ENCODE results near the gene PATE1.

- TF ChIP-seq, protein P1, sequence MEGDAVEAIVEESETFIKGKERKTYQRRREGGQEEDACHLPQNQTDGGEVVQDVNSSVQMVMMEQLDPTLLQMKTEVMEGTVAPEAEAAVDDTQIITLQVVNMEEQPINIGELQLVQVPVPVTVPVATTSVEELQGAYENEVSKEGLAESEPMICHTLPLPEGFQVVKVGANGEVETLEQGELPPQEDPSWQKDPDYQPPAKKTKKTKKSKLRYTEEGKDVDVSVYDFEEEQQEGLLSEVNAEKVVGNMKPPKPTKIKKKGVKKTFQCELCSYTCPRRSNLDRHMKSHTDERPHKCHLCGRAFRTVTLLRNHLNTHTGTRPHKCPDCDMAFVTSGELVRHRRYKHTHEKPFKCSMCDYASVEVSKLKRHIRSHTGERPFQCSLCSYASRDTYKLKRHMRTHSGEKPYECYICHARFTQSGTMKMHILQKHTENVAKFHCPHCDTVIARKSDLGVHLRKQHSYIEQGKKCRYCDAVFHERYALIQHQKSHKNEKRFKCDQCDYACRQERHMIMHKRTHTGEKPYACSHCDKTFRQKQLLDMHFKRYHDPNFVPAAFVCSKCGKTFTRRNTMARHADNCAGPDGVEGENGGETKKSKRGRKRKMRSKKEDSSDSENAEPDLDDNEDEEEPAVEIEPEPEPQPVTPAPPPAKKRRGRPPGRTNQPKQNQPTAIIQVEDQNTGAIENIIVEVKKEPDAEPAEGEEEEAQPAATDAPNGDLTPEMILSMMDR (IDR thresholded peaks at IDR 0.05): no peak
- no peak for TF ChIP-seq POLR2A (IDR thresholded peaks at IDR 0.05)
Measured at GRCh38 chr11:125756050-125756449, 10.0 kb downstream of the PATE1 start.
